Measurements from ENCODE around the gene ADGRB2. TPM values are rescaled to one million over a fixed set of nuclear protein-coding genes. Genes with fewer than 3 reads are reported as not detected.

ADGRB2 gene
- total RNA-seq, 1 donor from 2014 or later: 75.0 TPM

DNA sequence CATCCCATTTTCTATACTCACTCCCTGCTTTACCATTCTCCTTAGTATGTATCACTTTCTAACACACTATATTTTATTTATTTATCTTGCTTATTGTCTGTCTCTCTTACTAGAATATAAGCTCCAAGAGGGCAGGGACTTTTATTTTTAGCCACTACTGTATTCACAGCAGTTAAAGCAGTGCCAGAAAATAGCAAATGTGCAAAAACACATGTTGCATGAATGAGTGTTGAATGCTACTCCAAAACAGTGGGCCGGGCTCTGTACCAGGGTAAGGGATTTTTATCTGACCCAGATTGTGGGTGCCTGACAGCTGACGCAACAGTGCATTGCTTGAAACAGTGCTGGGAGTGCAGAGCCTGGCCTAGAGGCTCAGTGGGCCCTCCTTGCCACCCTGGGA, 85.0 kb downstream of the ADGRB2 start:
- DNase-seq: no peak

DNA sequence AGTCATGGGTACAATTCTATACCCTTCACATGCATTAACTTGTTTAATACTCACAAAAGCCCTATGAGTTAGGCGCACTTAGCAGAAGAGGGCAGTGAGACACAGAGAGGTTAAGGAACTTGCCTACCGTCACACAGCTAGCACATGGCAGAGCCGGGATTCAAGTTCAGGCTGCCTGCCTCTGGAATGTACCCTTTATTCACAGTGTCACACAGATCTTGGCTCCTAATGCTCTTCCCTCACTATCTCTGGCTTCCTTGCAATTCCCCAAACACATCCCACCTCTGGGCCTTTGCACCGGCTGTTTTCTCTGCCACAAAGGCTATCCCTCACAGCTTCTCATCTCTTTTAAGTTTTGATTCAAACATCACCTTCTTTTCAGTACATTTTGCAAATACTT, 85.5 kb downstream of the ADGRB2 start:
- DNase-seq: no peak

DNA sequence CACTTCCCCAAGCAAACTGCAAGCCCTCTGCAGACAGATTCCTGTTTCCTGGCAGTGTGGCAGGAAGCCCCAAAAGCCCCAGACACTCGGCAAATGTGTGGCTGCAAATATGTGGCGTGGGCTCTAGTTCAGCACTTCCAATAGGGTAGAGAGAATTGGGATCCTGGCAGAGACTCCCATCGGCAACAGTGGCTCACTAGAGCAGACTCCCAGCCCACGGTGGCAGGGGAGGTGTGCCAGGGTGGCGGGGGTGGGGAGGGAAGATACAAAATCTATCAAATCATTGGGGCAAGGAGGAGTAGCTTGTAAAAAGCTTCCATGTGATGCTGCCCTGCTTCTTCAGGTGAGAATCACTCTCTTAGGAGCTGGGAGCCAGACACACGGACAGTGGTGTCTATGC, 86.2 kb downstream of the ADGRB2 start:
- DNase-seq: no peak

DNA sequence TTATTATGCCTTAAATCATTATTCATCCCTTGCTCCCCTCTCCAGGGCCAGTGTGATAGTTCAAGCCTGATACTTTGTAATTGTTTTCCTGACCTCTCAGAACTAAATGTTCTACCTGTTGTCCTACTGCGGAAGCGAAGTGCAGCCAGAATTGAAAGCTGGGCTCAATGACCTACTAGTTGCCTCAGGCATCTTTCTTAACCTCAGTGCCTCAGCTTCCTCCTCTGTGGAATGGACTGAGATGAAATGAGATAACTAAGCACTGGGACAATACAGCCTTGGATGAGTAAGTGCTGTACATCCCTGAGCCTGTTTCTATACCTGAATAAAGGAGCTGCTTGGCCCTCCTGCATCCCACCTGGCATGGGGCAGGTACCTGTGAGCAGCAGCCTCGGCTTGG, 86.7 kb downstream of the ADGRB2 start:
- DNase-seq: no peak

Small RNAs within 50 kb of the gene (small RNA-seq; reads per million reads assigned to genes)
- not detected for gene MIR4254

Other genes with a start within 250 kb of the ADGRB2 start
- 2.8 TPM for gene TINAGL1, start 187.8 kb downstream of the ADGRB2 start, total RNA-seq
- 1.1 TPM for gene HCRTR1, start 146.7 kb downstream of the ADGRB2 start, total RNA-seq
- 53.5 TPM for gene PEF1, start 119.5 kb downstream of the ADGRB2 start, total RNA-seq
- gene COL16A1, start 60.3 kb downstream of the ADGRB2 start, total RNA-seq: 5.8 TPM
- not detected for gene SPOCD1, start 51.7 kb upstream of the ADGRB2 start, total RNA-seq
- gene PTP4A2, start 174.0 kb upstream of the ADGRB2 start, total RNA-seq: 551 TPM
- 87.2 TPM for gene KHDRBS1, start 249.5 kb upstream of the ADGRB2 start, total RNA-seq